ENCODE results near the gene NASP. TPM values are rescaled to one million over a fixed set of nuclear protein-coding genes. Genes with fewer than 3 reads are reported as not detected.

Gene NASP
- total RNA-seq, 1 donor from 2014 or later, result 185 TPM

DNA sequence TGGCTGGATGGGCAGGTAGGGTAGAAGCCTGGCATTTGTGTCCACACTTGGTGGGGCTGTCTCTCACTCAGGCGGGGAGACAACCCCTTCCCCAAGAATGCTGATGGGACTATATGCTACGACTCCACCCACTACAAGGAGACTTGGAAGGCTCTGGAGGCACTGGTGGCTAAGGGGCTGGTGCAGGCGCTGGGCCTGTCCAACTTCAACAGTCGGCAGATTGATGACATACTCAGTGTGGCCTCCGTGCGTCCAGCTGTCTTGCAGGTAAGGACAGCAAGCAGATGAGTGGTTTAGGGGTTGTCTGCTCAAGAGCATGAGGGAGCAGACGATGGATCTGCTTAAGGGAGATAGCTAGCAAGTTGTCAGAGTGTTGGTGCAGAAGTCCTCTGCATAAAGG, 15.9 kb upstream of the NASP start:
- Mint-ChIP-seq H3K27ac (no peak overlapping the region), H3K4me1 (no peaks in the 10 kb centered on the region), H3K4me3 (no peak overlapping the region), H3K9me3 (no peaks in the 10 kb centered on the region), H3K27me3 (ENCODE audit: low read depth) (no peaks in the 10 kb centered on the region), H3K36me3 (peaks cover 28% of the 10 kb centered on the region)
- TF ChIP-seq, protein P1, sequence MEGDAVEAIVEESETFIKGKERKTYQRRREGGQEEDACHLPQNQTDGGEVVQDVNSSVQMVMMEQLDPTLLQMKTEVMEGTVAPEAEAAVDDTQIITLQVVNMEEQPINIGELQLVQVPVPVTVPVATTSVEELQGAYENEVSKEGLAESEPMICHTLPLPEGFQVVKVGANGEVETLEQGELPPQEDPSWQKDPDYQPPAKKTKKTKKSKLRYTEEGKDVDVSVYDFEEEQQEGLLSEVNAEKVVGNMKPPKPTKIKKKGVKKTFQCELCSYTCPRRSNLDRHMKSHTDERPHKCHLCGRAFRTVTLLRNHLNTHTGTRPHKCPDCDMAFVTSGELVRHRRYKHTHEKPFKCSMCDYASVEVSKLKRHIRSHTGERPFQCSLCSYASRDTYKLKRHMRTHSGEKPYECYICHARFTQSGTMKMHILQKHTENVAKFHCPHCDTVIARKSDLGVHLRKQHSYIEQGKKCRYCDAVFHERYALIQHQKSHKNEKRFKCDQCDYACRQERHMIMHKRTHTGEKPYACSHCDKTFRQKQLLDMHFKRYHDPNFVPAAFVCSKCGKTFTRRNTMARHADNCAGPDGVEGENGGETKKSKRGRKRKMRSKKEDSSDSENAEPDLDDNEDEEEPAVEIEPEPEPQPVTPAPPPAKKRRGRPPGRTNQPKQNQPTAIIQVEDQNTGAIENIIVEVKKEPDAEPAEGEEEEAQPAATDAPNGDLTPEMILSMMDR (IDR thresholded peaks at IDR 0.05; ENCODE audit: unreplicated experiment), result no peak
- DNase-seq (ENCODE audit: low spot score in 2 of 2, unreplicated experiment in 2 of 2), result no peak

DNA sequence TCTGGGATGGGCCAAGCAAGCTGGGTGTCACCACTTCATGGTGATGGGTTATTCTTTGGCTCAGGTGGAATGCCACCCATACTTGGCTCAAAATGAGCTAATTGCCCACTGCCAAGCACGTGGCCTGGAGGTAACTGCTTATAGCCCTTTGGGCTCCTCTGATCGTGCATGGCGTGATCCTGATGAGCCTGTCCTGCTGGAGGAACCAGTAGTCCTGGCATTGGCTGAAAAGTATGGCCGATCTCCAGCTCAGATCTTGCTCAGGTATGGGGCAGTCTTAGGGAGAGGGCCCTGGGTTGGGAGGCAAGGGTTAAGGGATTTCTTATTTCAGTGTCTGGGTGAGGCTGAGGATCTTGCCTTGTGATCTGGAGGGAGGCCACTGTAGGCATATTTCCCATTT, 15.4 kb upstream of the NASP start:
- H3K27ac Mint-ChIP-seq, result no peak overlapping the region

DNA sequence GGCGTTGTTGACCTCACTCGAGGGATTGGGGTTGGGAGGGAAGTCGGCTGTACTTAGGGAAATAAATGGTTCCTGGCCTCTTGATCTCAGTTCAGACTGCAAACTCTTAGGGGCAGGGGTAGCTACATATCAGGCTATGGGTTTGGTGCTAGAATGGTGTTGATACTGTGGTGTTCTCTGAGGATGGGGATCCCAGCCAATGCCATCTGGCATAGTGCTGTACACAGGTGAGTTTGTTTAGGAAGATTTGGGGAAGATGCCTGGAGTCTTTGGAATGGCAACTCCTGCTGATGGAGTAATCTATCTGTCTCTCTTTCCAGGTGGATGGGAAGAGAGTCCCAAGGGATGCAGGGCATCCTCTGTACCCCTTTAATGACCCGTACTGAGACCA, 14.3 kb upstream of the NASP start:
- H3K27ac Mint-ChIP-seq, result no peak overlapping the region

More for the DNA sequence above, 15.4 kb upstream of the NASP start:
- no peaks in the 10 kb centered on the region for H3K27me3 Mint-ChIP-seq (ENCODE audit: low read depth)
- no peak for DNase-seq (ENCODE audit: low spot score in 2 of 2, unreplicated experiment in 2 of 2)
- H3K9me3 Mint-ChIP-seq, result no peaks in the 10 kb centered on the region
- TF ChIP-seq, protein P1 (IDR thresholded peaks at IDR 0.05; ENCODE audit: unreplicated experiment), result no peak
- no peak overlapping the region for H3K4me3 Mint-ChIP-seq
- no peaks in the 10 kb centered on the region for H3K4me1 Mint-ChIP-seq
- peaks cover 28% of the 10 kb centered on the region for H3K36me3 Mint-ChIP-seq

DNA sequence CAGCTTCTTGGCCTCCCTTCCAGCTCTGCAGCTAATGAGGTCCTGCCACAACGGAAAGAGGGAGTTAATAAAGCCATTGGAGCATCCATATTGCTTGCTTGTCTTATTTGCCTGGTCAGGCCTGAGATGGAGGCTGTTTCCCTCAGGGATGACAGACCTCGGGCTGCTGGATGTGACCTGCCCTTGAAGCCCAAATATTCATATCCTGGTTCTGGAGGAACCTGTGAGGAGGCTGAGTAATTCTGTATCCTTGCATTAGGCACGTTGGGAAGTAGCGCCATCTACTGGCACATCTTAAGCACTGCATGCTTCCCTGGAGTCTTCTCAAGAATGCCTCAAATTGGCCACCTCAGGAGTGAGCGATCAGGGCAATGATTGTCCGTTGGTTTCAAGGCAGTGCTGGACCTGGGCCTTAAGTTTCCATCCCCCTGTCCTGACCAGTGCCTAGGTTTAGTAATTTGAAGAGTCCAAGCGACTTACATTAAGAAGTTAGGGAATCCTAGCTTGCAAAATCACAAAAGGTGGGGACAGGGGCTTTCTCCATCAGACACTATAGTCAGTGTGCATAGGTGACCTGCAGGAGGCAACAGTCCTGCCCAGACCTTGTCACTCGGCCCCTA, 13.8 kb upstream of the NASP start:
- Mint-ChIP-seq H3K27ac (no peak overlapping the region), H3K36me3 (peaks cover 19% of the 10 kb centered on the region), H3K4me1 (no peaks in the 10 kb centered on the region), H3K4me3 (no peak overlapping the region), H3K27me3 (ENCODE audit: low read depth) (no peaks in the 10 kb centered on the region), H3K9me3 (no peaks in the 10 kb centered on the region)
- peak; percentile 34 to 74 for DNase-seq (ENCODE audit: low spot score in 2 of 2, unreplicated experiment in 2 of 2)
- TF ChIP-seq, protein P1 (IDR thresholded peaks at IDR 0.05; ENCODE audit: unreplicated experiment), result peak; percentile 89

More for the DNA sequence above, 14.3 kb upstream of the NASP start:
- no peaks in the 10 kb centered on the region for H3K4me1 Mint-ChIP-seq
- H3K9me3 Mint-ChIP-seq, result no peaks in the 10 kb centered on the region
- no peaks in the 10 kb centered on the region for H3K27me3 Mint-ChIP-seq (ENCODE audit: low read depth)
- no peak overlapping the region for H3K4me3 Mint-ChIP-seq
- peaks cover 19% of the 10 kb centered on the region for H3K36me3 Mint-ChIP-seq
- TF ChIP-seq, protein P1 (IDR thresholded peaks at IDR 0.05; ENCODE audit: unreplicated experiment), result no peak
- DNase-seq (ENCODE audit: low spot score in 2 of 2, unreplicated experiment in 2 of 2), result no peak

GRCh38 chr1:45570631-45571030, 13.2 kb upstream of the NASP start:
- no peaks in the 10 kb centered on the region for H3K9me3 Mint-ChIP-seq
- H3K27ac Mint-ChIP-seq, result no peak overlapping the region
- no peak for DNase-seq (ENCODE audit: low spot score in 2 of 2, unreplicated experiment in 2 of 2)
- TF ChIP-seq, protein P1 (IDR thresholded peaks at IDR 0.05; ENCODE audit: unreplicated experiment), result no peak
- peaks cover 19% of the 10 kb centered on the region for H3K36me3 Mint-ChIP-seq
- no peaks in the 10 kb centered on the region for H3K4me1 Mint-ChIP-seq
- H3K27me3 Mint-ChIP-seq (ENCODE audit: low read depth), result no peaks in the 10 kb centered on the region
- no peak overlapping the region for H3K4me3 Mint-ChIP-seq
